ENCODE results near the gene STAG1. TPM values are rescaled to one million over a fixed set of nuclear protein-coding genes. Genes with fewer than 3 reads are reported as not detected.

STAG1 gene
- total and polyA plus RNA-seq, 2 experiments from 2014 or later: 9.0 to 21.9 TPM

DNA sequence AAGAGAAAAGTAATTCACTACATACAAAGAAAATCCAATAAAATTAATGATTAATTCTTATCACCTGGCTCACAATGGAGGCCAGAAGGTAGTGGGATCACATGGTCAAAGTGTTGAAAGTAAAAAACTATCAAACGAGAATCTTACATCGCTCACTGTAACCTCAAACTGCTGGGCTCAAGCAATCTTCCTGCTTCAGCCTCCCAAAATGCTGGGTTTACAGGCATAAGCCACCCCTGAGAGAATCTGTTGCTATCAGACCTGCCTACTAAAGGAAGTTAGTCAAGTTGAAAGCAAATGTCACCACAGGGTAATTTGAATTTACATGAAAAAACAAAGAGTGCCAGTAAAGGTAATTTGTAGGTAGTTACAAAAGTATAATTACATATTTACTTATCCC, 398.7 kb downstream of the STAG1 start:
- no peaks in the 10 kb centered on the region; the same call in 1 of the 2 replicates for H3K4me1 ChIP-seq (ENCODE audit: insufficient read depth)
- peaks cover 10% of the 10 kb centered on the region; the same call in 2 of the 3 replicates for H3K36me3 Mint-ChIP-seq (ENCODE audit: low read depth)
- no peak overlapping the region for H3K27ac Mint-ChIP-seq
- no peak for TF ChIP-seq ZNF114 (CRISPR knock-in tag; IDR thresholded peaks at IDR 0.05)
- no peak for TF ChIP-seq CREB1 (CRISPR knock-in tag; IDR thresholded peaks at IDR 0.05; ENCODE audit: low read depth)
- TF ChIP-seq, protein P1, sequence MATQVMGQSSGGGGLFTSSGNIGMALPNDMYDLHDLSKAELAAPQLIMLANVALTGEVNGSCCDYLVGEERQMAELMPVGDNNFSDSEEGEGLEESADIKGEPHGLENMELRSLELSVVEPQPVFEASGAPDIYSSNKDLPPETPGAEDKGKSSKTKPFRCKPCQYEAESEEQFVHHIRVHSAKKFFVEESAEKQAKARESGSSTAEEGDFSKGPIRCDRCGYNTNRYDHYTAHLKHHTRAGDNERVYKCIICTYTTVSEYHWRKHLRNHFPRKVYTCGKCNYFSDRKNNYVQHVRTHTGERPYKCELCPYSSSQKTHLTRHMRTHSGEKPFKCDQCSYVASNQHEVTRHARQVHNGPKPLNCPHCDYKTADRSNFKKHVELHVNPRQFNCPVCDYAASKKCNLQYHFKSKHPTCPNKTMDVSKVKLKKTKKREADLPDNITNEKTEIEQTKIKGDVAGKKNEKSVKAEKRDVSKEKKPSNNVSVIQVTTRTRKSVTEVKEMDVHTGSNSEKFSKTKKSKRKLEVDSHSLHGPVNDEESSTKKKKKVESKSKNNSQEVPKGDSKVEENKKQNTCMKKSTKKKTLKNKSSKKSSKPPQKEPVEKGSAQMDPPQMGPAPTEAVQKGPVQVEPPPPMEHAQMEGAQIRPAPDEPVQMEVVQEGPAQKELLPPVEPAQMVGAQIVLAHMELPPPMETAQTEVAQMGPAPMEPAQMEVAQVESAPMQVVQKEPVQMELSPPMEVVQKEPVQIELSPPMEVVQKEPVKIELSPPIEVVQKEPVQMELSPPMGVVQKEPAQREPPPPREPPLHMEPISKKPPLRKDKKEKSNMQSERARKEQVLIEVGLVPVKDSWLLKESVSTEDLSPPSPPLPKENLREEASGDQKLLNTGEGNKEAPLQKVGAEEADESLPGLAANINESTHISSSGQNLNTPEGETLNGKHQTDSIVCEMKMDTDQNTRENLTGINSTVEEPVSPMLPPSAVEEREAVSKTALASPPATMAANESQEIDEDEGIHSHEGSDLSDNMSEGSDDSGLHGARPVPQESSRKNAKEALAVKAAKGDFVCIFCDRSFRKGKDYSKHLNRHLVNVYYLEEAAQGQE (IDR thresholded peaks at IDR 0.05; ENCODE audit: unreplicated experiment): no peak
- TF ChIP-seq, protein P2, sequence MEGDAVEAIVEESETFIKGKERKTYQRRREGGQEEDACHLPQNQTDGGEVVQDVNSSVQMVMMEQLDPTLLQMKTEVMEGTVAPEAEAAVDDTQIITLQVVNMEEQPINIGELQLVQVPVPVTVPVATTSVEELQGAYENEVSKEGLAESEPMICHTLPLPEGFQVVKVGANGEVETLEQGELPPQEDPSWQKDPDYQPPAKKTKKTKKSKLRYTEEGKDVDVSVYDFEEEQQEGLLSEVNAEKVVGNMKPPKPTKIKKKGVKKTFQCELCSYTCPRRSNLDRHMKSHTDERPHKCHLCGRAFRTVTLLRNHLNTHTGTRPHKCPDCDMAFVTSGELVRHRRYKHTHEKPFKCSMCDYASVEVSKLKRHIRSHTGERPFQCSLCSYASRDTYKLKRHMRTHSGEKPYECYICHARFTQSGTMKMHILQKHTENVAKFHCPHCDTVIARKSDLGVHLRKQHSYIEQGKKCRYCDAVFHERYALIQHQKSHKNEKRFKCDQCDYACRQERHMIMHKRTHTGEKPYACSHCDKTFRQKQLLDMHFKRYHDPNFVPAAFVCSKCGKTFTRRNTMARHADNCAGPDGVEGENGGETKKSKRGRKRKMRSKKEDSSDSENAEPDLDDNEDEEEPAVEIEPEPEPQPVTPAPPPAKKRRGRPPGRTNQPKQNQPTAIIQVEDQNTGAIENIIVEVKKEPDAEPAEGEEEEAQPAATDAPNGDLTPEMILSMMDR (conservative IDR thresholded peaks at IDR 0.05; ENCODE audit: low read depth in 2 of 2): no peak
- no peak for TF ChIP-seq POLR2AphosphoS5 (IDR thresholded peaks at IDR 0.05; ENCODE audit: low read depth)
- TF ChIP-seq EZH2 (IDR thresholded peaks at IDR 0.05; ENCODE audit: low read depth, unreplicated experiment): no peak
- no peak for TF ChIP-seq EZH2phosphoT487 (IDR thresholded peaks at IDR 0.05; ENCODE audit: unreplicated experiment)
- TF ChIP-seq NANOG (IDR thresholded peaks at IDR 0.05; ENCODE audit: borderline replicate concordance): no peak
- TF ChIP-seq, protein P3, sequence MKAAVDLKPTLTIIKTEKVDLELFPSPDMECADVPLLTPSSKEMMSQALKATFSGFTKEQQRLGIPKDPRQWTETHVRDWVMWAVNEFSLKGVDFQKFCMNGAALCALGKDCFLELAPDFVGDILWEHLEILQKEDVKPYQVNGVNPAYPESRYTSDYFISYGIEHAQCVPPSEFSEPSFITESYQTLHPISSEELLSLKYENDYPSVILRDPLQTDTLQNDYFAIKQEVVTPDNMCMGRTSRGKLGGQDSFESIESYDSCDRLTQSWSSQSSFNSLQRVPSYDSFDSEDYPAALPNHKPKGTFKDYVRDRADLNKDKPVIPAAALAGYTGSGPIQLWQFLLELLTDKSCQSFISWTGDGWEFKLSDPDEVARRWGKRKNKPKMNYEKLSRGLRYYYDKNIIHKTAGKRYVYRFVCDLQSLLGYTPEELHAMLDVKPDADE (IDR thresholded peaks at IDR 0.05): no peak
- no peak for TF ChIP-seq STAT1 (IDR thresholded peaks at IDR 0.05; ENCODE audit: unreplicated experiment)
- no peak for TF ChIP-seq JUNB (IDR thresholded peaks at IDR 0.05; ENCODE audit: unreplicated experiment)
- no peak for TF ChIP-seq ZNF331 (CRISPR knock-in tag; IDR thresholded peaks at IDR 0.05; ENCODE audit: low read depth)
- TF ChIP-seq, protein P4, sequence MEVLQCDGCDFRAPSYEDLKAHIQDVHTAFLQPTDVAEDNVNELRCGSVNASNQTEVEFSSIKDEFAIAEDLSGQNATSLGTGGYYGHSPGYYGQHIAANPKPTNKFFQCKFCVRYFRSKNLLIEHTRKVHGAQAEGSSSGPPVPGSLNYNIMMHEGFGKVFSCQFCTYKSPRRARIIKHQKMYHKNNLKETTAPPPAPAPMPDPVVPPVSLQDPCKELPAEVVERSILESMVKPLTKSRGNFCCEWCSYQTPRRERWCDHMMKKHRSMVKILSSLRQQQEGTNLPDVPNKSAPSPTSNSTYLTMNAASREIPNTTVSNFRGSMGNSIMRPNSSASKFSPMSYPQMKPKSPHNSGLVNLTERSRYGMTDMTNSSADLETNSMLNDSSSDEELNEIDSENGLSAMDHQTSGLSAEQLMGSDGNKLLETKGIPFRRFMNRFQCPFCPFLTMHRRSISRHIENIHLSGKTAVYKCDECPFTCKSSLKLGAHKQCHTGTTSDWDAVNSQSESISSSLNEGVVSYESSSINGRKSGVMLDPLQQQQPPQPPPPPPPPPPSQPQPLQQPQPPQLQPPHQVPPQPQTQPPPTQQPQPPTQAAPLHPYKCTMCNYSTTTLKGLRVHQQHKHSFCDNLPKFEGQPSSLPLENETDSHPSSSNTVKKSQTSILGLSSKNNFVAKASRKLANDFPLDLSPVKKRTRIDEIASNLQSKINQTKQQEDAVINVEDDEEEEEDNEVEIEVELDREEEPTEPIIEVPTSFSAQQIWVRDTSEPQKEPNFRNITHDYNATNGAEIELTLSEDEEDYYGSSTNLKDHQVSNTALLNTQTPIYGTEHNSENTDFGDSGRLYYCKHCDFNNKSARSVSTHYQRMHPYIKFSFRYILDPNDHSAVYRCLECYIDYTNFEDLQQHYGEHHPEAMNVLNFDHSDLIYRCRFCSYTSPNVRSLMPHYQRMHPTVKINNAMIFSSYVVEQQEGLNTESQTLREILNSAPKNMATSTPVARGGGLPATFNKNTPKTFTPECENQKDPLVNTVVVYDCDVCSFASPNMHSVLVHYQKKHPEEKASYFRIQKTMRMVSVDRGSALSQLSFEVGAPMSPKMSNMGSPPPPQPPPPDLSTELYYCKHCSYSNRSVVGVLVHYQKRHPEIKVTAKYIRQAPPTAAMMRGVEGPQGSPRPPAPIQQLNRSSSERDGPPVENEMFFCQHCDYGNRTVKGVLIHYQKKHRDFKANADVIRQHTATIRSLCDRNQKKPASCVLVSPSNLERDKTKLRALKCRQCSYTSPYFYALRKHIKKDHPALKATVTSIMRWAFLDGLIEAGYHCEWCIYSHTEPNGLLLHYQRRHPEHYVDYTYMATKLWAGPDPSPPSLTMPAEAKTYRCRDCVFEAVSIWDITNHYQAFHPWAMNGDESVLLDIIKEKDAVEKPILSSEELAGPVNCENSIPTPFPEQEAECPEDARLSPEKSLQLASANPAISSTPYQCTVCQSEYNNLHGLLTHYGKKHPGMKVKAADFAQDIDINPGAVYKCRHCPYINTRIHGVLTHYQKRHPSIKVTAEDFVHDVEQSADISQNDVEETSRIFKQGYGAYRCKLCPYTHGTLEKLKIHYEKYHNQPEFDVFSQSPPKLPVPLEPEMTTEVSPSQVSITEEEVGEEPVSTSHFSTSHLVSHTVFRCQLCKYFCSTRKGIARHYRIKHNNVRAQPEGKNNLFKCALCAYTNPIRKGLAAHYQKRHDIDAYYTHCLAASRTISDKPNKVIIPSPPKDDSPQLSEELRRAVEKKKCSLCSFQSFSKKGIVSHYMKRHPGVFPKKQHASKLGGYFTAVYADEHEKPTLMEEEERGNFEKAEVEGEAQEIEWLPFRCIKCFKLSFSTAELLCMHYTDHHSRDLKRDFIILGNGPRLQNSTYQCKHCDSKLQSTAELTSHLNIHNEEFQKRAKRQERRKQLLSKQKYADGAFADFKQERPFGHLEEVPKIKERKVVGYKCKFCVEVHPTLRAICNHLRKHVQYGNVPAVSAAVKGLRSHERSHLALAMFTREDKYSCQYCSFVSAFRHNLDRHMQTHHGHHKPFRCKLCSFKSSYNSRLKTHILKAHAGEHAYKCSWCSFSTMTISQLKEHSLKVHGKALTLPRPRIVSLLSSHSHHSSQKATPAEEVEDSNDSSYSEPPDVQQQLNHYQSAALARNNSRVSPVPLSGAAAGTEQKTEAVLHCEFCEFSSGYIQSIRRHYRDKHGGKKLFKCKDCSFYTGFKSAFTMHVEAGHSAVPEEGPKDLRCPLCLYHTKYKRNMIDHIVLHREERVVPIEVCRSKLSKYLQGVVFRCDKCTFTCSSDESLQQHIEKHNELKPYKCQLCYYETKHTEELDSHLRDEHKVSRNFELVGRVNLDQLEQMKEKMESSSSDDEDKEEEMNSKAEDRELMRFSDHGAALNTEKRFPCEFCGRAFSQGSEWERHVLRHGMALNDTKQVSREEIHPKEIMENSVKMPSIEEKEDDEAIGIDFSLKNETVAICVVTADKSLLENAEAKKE (CRISPR knock-in tag; IDR thresholded peaks at IDR 0.05): no peak
- no peak overlapping the region for H3K4me3 ChIP-seq
- H3K27me3 ChIP-seq (ENCODE audit: insufficient read depth): no peaks in the 10 kb centered on the region
- H3K4me1 Mint-ChIP-seq: peaks cover 12% of the 10 kb centered on the region
- no peaks in the 10 kb centered on the region for H3K36me3 ChIP-seq (ENCODE audit: insufficient read depth)
- no peaks in the 10 kb centered on the region; the same call in 2 of the 3 replicates for H3K9me3 Mint-ChIP-seq
- no peak overlapping the region for H3K4me2 ChIP-seq
- H3K4me3 Mint-ChIP-seq: no peak overlapping the region
- no peak overlapping the region for H3K27ac ChIP-seq (ENCODE audit: low read depth)
- no peaks in the 10 kb centered on the region for H3F3A ChIP-seq (replicated peaks; ENCODE audit: low read depth)
- peaks cover 1% of the 10 kb centered on the region for H3K27me3 Mint-ChIP-seq (ENCODE audit: insufficient read depth, low read depth, poor library complexity)
- H4K20me1 ChIP-seq (replicated peaks; ENCODE audit: insufficient read depth): no peaks in the 10 kb centered on the region
- H3K9me2 ChIP-seq (ENCODE audit: insufficient read depth): no peaks in the 10 kb centered on the region
- DNase-seq (ENCODE audit: low spot score) (peak; percentile 50), ATAC-seq (peak; percentile 61; the same call in 2 of the 3 replicates)
- H3K79me2 ChIP-seq (replicated peaks; ENCODE audit: insufficient read depth): no peaks in the 10 kb centered on the region
- H2AFZ ChIP-seq: no peak overlapping the region
